ENCODE data around the gene SNX5.

DNA sequence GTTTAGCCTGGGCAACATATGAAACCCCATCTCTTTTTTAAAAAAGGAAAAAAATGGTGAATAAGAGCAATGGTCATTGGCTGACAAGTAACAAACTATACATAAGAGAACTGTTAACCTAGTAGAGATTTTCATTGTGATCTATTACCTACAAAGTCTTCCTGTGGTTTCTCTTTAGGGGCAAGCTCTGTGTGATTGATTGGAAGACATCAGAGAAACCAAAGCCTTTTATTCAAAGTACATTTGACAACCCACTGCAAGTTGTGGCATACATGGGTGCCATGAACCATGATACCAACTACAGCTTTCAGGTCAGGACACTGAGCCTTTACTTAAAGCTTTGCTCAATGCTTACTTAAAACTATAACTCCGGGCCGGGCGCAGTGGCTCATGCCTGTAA is 19.4 kb upstream of the SNX5 start:
- TF ChIP-seq SATB2 (CRISPR knock-in tag; IDR thresholded peaks at IDR 0.05) (no peak), ZNF431 (CRISPR knock-in tag; IDR thresholded peaks at IDR 0.05; ENCODE audit: borderline replicate concordance, low read depth) (no peak), ZNF12 (CRISPR knock-in tag; IDR thresholded peaks at IDR 0.05) (no peak), GMEB2 (CRISPR knock-in tag; IDR thresholded peaks at IDR 0.05; ENCODE audit: low read depth) (no peak), NFYB (CRISPR knock-in tag; IDR thresholded peaks at IDR 0.05) (no peak), NFRKB (IDR thresholded peaks at IDR 0.05) (no peak), MIXL1 (CRISPR knock-in tag; IDR thresholded peaks at IDR 0.05) (no peak), CTCF (CRISPR knock-in tag; IDR thresholded peaks at IDR 0.05) (no peak), JUND (CRISPR knock-in tag; IDR thresholded peaks at IDR 0.05) (no peak)
- TF ChIP-seq, protein P1, sequence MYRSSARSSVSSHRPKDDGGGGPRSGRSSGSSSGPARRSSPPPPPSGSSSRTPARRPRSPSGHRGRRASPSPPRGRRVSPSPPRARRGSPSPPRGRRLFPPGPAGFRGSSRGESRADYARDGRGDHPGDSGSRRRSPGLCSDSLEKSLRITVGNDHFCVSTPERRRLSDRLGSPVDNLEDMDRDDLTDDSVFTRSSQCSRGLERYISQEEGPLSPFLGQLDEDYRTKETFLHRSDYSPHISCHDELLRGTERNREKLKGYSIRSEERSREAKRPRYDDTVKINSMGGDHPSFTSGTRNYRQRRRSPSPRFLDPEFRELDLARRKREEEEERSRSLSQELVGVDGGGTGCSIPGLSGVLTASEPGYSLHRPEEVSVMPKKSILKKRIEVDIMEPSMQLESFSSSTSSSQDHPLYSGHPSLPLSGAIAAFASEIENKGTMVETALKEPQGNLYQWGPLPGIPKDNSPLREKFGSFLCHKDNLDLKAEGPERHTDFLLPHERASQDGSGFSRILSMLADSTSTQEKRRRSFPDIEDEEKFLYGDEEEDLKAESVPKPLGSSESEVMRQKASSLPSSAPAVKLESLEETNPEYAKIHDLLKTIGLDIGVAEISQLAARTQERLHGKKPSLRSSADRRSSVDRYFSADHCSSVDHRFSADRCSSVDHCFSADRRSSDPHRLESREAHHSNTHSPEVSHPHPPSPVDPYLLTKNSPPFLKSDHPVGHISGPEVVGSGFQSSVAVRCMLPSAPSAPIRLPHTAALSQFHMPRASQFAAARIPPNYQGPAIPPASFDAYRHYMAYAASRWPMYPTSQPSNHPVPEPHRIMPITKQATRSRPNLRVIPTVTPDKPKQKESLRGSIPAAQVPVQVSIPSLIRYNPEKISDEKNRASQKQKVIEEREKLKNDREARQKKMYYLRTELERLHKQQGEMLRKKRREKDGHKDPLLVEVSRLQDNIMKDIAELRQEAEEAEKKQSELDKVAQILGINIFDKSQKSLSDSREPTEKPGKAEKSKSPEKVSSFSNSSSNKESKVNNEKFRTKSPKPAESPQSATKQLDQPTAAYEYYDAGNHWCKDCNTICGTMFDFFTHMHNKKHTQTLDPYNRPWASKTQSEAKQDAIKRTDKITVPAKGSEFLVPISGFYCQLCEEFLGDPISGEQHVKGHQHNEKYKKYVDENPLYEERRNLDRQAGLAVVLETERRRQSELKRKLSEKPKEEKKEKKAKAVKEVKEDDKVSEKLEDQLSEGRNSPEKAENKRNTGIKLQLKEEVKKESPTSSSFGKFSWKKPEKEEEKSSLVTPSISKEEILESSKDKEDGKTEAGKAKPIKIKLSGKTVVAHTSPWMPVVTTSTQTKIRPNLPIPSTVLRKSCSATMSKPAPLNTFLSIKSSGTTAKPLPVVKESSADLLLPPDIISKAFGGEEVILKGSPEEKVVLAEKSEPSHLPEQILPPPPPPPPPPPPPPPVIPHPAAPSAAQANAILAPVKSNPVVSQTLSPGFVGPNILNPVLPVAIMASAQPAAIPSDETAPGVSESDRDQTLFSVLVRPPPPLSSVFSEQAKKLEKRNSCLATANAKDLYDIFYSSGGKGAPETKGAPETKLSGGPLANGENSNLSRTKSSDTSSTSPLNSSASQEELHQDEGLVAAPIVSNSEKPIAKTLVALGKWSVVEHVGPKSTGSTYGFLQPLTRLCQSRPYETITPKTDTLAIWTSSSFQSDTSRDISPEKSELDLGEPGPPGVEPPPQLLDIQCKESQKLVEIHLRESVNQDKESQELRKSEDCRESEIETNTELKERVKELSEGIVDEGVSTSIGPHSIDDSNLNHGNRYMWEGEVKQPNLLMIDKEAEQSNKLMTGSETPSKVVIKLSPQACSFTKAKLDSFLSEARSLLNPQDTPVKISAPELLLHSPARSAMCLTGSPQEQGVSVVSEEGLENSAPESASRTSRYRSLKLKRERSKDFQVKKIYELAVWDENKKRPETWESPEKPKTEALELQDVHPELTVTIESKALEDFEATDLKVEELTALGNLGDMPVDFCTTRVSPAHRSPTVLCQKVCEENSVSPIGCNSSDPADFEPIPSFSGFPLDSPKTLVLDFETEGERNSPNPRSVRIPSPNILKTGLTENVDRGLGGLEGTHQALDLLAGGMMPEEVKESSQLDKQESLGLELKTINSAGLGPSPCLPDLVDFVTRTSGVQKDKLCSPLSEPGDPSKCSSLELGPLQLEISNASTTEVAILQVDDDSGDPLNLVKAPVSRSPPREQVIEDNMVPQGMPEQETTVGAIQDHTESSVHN (CRISPR knock-in tag; IDR thresholded peaks at IDR 0.05), result no peak
- TF ChIP-seq, protein P2, sequence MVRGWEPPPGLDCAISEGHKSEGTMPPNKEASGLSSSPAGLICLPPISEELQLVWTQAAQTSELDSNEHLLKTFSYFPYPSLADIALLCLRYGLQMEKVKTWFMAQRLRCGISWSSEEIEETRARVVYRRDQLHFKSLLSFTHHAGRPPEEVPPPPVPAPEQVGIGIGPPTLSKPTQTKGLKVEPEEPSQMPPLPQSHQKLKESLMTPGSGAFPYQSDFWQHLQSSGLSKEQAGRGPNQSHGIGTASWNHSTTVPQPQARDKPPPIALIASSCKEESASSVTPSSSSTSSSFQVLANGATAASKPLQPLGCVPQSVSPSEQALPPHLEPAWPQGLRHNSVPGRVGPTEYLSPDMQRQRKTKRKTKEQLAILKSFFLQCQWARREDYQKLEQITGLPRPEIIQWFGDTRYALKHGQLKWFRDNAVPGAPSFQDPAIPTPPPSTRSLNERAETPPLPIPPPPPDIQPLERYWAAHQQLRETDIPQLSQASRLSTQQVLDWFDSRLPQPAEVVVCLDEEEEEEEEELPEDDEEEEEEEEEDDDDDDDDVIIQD (CRISPR knock-in tag; IDR thresholded peaks at IDR 0.05; ENCODE audit: low read depth), result no peak
- TF ChIP-seq, protein P3, sequence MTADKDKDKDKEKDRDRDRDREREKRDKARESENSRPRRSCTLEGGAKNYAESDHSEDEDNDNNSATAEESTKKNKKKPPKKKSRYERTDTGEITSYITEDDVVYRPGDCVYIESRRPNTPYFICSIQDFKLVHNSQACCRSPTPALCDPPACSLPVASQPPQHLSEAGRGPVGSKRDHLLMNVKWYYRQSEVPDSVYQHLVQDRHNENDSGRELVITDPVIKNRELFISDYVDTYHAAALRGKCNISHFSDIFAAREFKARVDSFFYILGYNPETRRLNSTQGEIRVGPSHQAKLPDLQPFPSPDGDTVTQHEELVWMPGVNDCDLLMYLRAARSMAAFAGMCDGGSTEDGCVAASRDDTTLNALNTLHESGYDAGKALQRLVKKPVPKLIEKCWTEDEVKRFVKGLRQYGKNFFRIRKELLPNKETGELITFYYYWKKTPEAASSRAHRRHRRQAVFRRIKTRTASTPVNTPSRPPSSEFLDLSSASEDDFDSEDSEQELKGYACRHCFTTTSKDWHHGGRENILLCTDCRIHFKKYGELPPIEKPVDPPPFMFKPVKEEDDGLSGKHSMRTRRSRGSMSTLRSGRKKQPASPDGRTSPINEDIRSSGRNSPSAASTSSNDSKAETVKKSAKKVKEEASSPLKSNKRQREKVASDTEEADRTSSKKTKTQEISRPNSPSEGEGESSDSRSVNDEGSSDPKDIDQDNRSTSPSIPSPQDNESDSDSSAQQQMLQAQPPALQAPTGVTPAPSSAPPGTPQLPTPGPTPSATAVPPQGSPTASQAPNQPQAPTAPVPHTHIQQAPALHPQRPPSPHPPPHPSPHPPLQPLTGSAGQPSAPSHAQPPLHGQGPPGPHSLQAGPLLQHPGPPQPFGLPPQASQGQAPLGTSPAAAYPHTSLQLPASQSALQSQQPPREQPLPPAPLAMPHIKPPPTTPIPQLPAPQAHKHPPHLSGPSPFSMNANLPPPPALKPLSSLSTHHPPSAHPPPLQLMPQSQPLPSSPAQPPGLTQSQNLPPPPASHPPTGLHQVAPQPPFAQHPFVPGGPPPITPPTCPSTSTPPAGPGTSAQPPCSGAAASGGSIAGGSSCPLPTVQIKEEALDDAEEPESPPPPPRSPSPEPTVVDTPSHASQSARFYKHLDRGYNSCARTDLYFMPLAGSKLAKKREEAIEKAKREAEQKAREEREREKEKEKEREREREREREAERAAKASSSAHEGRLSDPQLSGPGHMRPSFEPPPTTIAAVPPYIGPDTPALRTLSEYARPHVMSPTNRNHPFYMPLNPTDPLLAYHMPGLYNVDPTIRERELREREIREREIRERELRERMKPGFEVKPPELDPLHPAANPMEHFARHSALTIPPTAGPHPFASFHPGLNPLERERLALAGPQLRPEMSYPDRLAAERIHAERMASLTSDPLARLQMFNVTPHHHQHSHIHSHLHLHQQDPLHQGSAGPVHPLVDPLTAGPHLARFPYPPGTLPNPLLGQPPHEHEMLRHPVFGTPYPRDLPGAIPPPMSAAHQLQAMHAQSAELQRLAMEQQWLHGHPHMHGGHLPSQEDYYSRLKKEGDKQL (CRISPR knock-in tag; IDR thresholded peaks at IDR 0.05; ENCODE audit: low read depth), result no peak
- TF ChIP-seq, protein P4, sequence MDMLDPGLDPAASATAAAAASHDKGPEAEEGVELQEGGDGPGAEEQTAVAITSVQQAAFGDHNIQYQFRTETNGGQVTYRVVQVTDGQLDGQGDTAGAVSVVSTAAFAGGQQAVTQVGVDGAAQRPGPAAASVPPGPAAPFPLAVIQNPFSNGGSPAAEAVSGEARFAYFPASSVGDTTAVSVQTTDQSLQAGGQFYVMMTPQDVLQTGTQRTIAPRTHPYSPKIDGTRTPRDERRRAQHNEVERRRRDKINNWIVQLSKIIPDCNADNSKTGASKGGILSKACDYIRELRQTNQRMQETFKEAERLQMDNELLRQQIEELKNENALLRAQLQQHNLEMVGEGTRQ (IDR thresholded peaks at IDR 0.05; ENCODE audit: low read depth, low read length), result no peak
- TF ChIP-seq, protein P4 (CRISPR knock-in tag; IDR thresholded peaks at IDR 0.05; ENCODE audit: borderline replicate concordance), result no peak
